Measurements from ENCODE around the gene IDH3G. TPM values are rescaled to one million over a fixed set of nuclear protein-coding genes. Genes with fewer than 3 reads are reported as not detected.

IDH3G gene
- total RNA-seq, 1 donor from 2014 or later = 50.2 TPM

DNA sequence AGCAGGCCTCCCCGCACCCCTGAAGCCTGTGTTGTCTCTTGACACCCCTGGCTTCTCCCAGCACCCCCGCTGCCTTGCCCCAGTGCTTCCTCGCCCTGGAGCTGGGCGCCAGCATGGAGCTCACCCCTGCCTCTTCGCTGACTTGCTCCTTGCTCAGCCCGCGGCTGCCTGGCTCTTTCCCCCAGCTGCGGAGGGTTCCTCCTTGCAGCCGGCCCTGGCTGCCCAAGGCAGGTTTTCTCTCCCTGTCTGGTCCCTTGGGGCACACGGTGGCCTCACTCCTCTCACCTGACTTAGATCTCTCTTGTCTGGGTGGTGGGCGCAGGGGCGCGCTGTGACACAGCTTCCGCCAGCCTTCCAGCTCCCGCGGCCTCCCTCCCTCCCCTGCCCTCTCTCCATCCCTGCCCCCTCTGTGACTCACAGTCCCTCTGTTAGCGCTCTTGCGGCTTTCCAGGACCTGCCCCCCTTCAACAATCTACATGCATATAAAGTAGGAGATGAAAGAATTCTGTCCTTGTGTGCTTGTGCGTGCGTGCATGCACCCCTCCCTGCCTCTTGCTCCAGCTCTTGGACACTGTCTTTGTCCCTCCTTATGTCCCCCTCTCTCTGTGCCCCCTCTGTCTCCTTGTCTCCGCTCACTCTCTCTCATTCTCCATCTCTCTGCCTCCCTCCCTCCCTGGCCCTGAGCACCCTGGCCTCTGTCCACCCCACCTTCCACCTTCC is 27.9 kb downstream of the IDH3G start:
- Mint-ChIP-seq H3K4me1 (peaks cover 12% of the 10 kb centered on the region), H3K9me3 (no peaks in the 10 kb centered on the region), H3K4me3 (peak overlapping the region; percentile 76), H3K27ac (ENCODE audit: unreplicated experiment) (peak overlapping the region; percentile 90), H3K27me3 (ENCODE audit: low read depth) (no peaks in the 10 kb centered on the region), H3K36me3 (ENCODE audit: low read depth) (no peaks in the 10 kb centered on the region)
- TF ChIP-seq, protein P1, sequence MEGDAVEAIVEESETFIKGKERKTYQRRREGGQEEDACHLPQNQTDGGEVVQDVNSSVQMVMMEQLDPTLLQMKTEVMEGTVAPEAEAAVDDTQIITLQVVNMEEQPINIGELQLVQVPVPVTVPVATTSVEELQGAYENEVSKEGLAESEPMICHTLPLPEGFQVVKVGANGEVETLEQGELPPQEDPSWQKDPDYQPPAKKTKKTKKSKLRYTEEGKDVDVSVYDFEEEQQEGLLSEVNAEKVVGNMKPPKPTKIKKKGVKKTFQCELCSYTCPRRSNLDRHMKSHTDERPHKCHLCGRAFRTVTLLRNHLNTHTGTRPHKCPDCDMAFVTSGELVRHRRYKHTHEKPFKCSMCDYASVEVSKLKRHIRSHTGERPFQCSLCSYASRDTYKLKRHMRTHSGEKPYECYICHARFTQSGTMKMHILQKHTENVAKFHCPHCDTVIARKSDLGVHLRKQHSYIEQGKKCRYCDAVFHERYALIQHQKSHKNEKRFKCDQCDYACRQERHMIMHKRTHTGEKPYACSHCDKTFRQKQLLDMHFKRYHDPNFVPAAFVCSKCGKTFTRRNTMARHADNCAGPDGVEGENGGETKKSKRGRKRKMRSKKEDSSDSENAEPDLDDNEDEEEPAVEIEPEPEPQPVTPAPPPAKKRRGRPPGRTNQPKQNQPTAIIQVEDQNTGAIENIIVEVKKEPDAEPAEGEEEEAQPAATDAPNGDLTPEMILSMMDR (conservative IDR thresholded peaks at IDR 0.05) = no peak
- DNase-seq (ENCODE audit: low read depth, low spot score) = no peak

DNA sequence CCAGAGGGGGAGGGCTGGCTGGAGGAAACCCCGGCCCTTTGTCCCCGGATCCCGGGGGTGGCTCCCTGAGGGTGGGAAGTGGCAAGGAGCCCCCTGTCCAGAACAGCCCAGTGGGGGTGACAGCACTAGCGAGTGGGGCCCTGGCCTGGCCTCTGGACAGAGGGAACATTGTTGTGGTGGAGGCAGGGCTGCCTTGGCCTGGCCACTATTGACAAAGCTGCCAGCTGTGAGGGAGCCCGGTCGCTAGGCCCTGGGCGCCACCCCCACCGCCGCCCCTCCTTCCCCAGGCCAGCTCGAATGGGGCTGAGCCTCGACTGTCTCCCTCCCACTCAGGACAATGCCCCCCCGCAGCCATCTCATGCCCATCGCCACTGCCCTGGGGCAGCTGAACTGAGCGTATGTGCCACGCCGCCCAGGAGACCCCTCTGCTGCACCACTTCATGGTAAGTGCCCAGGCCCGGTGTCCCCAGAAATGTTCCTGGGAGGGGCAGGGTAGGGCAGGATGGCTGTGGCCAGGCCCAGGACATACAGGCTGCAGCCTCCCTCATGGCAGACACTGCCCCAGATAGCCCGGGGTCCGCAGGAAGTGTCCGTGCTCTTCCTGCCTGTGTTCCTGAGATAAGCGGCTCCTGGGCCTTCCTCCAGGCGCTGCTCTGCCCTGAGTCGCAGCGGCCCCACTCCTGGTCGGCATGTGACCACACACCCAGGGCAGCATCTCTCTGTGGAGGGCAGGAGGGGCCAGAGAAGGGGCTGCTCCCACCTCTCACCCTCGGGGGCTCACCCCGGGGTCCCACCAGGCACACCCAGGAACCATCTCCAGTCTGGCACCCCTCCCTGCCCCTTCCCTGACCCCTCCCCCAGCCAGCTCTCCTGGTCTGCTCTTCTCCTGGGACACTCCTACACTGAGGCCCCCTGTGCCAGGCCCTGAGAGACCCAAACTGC is 28.8 kb downstream of the IDH3G start:
- TF ChIP-seq, protein P1 (conservative IDR thresholded peaks at IDR 0.05) = no peak
- Mint-ChIP-seq H3K36me3 (ENCODE audit: low read depth) (no peaks in the 10 kb centered on the region), H3K9me3 (no peaks in the 10 kb centered on the region), H3K27me3 (ENCODE audit: low read depth) (no peaks in the 10 kb centered on the region), H3K27ac (ENCODE audit: unreplicated experiment) (peak overlapping the region; percentile 57), H3K4me3 (peak overlapping the region; percentile 77), H3K4me1 (peaks cover 12% of the 10 kb centered on the region)
- peak; percentile 30 for DNase-seq (ENCODE audit: low read depth, low spot score)

DNA sequence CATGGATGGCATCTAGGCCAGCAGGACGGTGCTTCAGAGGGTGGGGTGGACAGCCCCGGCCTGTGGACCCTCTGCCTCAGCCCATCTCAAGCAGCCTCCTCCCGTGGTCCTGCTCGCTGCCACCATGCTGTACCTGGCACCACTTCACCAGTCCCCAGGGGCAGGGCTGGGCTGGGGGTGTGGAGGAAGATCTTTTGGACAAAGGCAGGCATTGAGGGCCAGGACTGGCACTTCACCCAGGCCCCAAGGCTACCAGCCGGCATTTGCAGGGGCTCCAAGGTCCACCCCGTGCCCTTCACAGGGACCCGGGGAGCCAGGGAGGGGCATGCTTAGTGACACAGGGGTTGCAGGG is 29.4 kb downstream of the IDH3G start:
- H3K4me3 Mint-ChIP-seq = no peak overlapping the region
- DNase-seq (ENCODE audit: low read depth, low spot score) = no peak
- no peaks in the 10 kb centered on the region for H3K27me3 Mint-ChIP-seq (ENCODE audit: low read depth)
- H3K9me3 Mint-ChIP-seq = no peaks in the 10 kb centered on the region
- TF ChIP-seq, protein P1 (conservative IDR thresholded peaks at IDR 0.05) = no peak
- H3K36me3 Mint-ChIP-seq (ENCODE audit: low read depth) = no peaks in the 10 kb centered on the region
- H3K4me1 Mint-ChIP-seq = peaks cover 12% of the 10 kb centered on the region
- H3K27ac Mint-ChIP-seq (ENCODE audit: unreplicated experiment) = no peak overlapping the region

DNA sequence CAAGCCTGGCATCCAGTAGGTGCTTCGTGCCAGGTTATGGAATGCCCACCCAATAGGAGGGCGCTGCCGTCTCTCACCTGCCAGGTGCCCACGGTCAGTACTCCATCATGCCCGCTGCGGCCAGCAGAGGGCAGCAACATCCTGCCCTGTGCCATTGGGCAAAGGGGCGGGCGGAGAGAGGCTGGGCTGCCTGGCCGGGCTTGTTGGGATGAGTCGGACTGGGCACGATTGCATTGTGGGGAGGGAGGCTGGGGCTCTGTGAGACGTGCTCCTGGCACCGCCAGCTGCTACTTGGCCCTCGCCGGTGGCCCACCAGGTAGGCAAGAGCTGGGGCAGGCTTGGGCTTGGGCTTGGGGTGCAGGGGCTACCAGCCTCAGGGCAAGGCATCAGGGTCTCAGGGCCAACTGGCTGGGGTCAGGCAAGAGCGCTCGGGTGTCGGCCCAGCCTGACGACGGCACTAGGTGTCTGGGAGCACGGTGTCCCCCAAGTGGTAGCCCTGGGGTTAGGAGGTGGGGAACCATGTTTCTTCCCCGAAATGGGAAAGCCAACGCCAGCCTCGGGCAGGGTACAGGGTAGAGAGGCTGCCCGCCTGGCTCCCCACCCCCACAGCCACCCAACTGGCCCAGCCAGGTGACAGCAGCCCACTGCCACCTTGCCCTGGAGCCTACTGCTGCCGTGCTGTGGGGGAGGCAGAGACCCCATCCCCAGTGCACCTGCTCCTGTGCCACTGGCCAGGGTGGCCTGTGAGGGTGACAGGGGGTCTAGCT is 30.0 kb downstream of the IDH3G start, which contains the start of gene PLXNB3:
PLXNB3 (plus strand) TSS at position 261 of the 767 bp plus-strand sequence. CDS start 1,287 bp downstream, outside the sequence.
- Mint-ChIP-seq H3K27ac (ENCODE audit: unreplicated experiment) (peak within 1 kb of the TSS; percentile 57), H3K27me3 (ENCODE audit: low read depth) (no peaks in the 10 kb centered on the region), H3K4me3 (no peak within 1 kb of the TSS), H3K36me3 (ENCODE audit: low read depth) (no peaks in the 10 kb centered on the region), H3K4me1 (peaks cover 12% of the 10 kb centered on the region), H3K9me3 (no peaks in the 10 kb centered on the region)
- DNase-seq (ENCODE audit: low read depth, low spot score) = peak; percentile 58
- TF ChIP-seq, protein P1 (conservative IDR thresholded peaks at IDR 0.05) = peak; percentile 80

DNA sequence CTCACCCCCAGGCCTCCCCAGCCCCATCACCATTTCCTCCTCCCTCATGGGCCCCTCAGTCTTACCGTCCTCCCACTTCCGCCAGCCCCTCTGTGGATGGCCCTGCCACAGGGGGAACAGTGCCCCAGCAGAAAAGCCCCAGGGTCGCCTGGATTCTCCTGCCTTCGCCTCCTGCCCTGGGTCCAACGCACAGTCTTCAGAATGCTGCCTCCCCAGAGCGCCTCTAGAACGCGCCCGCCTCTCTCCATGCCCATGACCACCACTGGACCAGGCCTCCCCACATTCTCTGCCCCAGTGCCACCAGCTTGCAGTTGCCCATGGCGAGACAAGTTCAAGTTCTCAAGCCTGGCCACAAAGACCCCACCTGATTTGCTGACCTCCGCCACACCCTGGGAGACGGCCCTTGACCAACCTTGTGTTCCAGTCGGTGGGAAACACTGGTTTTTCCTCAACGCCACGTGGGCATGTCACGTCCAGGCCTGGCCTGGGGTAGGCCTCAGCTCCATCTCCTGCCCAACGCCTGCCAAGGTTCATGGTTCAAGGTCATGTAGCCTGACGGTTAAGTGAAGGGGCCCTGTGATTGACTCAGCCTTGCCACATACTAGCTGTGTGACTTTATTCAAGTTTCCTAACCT is 30.8 kb downstream of the IDH3G start:
- DNase-seq (ENCODE audit: low read depth, low spot score) = no peak
- Mint-ChIP-seq H3K4me3 (no peak overlapping the region), H3K27me3 (ENCODE audit: low read depth) (no peaks in the 10 kb centered on the region), H3K9me3 (no peaks in the 10 kb centered on the region), H3K27ac (ENCODE audit: unreplicated experiment) (no peak overlapping the region), H3K36me3 (ENCODE audit: low read depth) (no peaks in the 10 kb centered on the region), H3K4me1 (peaks cover 12% of the 10 kb centered on the region)
- TF ChIP-seq, protein P1 (conservative IDR thresholded peaks at IDR 0.05) = no peak

All from neural crest cell (in vitro differentiated cells).